SHP77 (cell line): ENCODE results near the gene KIAA0753.

ENCODE experiments used
- DNase-seq, 2 experiments: peaks; one replicate each; lab custom pipeline; 2025; lab: John Stamatoyannopoulos, UW

The KIAA0753 gene

GRCh38 chr17:6569370-6570285, 70.9 kb downstream of the KIAA0753 start:
- DNase-seq = no peak

DNA sequence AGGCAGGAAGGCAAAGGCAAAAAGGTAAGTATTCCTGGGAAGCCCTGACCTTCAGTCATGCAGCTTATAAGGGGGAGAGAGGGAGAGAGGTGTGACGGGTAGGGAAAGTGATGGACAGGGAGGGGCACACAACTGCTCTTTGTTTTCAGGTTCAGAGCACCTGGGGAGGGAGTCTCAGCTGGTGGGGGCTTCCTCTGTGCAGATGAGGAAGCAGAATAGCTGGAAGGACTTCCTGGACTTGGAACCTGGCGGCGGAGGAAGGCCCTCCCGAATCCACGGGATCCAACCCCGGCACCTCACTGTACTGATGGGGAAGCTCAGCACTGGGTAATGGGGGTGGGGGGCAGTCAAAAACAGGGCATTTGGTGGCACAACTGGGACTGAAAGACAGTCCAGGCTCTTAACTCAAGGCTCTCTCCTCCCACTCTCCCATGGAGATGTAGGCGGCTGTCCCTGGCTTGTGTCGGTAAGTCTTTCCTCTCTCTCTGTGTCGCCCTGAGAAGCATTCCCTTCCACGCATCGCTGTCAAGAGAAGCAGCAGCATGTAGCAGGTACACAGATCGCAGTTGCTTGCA, 72.2 kb downstream of the KIAA0753 start:
- no peak for DNase-seq

GRCh38 chr17:6567528-6568183, 72.9 kb downstream of the KIAA0753 start:
- no peak for DNase-seq

DNA sequence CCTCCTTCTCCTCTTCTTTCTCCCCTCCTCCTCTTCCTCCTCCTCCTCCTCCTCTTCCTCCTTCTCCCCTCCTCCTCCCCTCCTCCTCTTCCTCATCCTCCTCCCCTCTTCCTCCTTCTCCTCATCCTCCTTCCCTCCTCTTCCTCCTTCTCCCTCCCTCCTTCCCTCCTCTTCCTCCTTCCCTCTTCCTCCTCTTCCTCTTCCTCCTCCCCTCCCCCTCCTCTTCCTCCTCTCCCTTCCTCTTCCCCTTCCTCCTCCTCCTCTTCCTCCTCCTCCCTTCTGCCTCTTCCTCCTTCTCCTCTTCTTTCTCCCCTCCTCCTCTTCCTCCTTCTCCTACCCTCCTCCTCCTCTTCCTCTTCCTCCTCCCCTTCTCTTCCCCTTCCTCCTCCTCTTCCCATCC, 79.1 kb downstream of the KIAA0753 start:
- no peak for DNase-seq

GRCh38 chr17:6560496-6560895, 80.0 kb downstream of the KIAA0753 start:
- DNase-seq = no peak

DNA sequence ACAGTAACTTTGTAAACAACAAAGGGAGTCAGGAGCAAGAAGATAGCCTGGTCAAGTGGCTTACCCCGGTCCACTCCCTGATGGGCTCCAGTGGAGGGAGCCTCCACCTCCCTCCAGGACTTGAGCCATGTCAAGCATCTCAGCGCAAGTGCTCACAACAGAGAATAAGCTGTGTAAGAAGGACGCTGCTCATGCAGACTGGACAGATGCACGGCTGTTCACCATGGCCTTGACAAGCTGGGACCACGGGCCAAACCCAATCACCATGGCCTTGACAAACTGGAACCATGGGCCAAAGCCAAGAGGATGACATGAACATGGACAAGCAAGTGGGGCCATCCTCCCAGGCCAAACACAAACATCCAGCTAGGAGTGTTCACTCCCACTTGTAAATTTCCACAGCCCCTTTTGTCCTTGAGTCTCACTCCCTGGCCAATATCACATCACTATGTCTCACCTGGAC, 80.7 kb downstream of the KIAA0753 start:
- DNase-seq = no peak

GRCh38 chr17:6558932-6559752, 81.4 kb downstream of the KIAA0753 start:
- DNase-seq = no peak

- DNase-seq = no peak
Measured at GRCh38 chr17:6558276-6558675, 82.2 kb downstream of the KIAA0753 start.

DNA sequence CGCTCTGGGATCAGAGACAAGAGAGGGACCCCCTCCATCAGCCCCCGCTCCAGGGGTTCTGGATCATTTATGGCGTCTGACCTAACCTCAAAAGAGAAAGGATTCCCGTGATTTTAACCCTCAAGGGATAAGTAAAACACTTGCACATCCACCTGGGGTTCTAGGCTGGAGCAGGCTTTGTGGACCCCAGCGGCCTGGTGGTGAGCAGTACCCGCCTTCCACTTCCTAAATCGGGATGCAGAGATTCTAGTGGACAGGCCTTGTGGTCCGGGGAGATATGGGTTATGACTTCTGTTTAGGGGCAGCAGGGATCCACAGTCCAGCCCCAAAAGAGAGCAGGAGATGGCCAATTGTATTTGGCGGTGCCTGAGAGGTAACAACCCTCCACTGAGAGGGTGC, 83.5 kb downstream of the KIAA0753 start:
- DNase-seq = no peak

DNA sequence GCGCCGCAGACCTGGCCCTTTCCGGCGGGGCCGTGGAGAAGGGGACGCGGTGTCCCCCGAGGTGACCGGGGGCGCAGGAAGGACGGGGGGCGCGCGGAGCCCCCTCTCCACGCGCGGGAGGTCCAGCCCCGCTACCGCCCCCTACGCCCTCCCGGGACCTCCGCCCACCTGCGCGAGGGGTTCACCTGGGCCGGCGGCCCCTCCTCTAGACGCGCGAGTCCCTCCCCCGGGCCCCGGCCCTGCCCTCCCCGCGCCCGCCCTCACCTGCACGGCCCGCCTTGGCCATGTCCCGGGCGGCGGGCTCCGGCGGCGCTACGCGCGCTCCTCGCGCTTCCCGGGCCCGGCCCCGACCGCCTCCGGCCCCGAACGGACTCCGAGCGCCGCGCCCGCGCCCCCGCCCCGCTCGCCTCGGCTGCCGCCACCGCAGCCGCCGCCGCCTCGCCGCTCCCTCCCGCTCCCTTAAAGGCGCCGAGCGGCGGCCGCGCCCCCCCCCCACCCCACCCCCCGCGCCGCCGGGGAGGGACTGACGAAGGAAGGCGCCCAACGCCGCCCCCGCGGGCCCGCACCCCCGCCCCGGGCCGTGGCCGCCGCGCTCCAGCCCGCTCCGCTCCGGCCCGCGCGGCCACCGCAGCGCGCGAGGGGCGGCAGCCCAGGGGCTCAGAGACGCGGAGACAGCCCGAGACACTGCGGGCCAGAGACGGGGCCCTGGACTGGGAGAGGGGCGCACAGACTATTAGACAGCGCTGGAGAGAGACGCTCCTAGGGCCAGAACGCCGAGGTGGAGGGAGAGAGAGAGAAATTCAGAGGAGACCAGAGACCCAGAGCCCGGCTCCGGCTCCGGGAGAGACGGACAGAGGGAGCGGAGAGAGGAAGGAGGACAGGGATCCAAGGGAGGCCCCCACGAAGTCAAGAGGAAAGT, 84.1 kb downstream of the KIAA0753 start, which contains the start of gene PITPNM3:
Gene PITPNM3 (minus strand): TSS at position 435 of the 919 bp plus-strand sequence. CDS start 149 bp downstream, at position 286.
- no peak for DNase-seq

GRCh38 chr17:6555331-6556120, 85.0 kb downstream of the KIAA0753 start:
- DNase-seq = no peak

GRCh38 chr17:6554871-6555330, 85.6 kb downstream of the KIAA0753 start:
- no peak for DNase-seq

GRCh38 chr17:6554342-6554741, 86.2 kb downstream of the KIAA0753 start:
- no peak for DNase-seq

- DNase-seq = no peak
Measured at GRCh38 chr17:6551869-6552531, 88.5 kb downstream of the KIAA0753 start.

- DNase-seq = no peak
Measured at GRCh38 chr17:6551356-6551755, 89.2 kb downstream of the KIAA0753 start.

DNA sequence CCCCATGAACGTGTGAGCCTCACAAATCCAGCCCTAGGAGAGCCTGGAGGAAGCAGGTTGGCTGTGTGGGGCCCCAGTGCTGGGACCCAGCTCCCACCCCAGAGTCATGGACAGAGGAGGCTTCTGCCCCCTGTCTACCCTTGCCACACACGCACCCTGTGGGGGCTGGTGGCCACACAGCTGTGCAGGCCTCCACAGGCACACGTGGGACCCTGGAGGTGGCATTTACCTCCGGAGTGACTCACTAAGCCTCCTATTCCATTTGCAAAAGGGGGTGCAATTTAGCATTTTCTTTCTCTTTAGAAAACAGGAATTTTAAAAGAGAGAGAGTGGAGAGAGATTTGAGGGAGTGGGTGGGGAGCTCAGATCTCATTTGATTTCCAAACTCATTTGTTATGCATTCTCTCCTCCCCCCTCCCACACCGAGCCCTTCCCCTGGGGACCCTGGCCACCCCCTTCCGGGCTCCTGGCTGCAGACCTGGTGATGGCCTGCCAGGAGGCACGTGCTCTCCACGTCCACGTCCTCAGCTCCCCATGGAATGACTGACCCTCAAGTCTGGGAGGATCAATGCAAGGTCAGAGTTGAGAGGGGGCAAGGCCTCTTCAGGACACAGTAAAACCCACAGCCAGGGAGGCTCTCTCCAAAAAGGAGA, 91.0 kb downstream of the KIAA0753 start:
- DNase-seq = no peak

DNA sequence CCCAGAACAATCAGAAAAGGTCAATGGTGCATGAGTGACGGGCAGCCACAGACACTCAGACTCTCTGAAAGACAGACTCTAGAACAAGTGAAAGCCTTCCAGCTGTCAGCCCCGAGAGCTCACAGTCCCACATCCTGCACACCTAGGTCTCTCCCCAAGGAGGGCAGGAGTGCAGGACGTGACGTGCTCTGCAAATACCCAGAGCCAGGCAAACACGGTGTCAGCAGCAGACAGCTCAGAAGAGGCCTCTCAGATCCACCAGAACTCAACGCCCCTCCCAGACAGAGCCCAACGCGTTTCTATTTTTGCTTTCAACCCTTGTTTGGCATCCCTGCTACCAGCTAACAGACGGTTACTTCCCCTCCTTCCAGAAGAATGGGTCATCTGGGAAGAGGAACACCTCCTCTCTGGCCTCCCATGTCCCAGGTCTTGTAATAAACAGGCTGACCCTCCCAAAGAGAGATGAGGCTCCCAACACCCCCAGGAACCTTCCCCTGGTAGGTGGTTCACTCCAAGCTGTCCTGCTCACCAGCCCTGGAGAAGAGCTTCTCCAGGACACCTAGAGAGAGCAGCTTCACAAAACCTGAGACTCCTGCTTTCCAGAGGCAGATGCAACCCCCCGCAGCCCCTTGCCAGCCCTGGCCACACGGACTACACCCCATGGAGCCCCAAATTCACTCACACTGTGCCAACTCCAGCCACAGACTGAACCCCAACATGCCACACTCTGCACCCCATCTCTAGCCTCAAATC, 91.8 kb downstream of the KIAA0753 start:
- peak in 1 of 2 experiments; percentile 50 for DNase-seq

DNA sequence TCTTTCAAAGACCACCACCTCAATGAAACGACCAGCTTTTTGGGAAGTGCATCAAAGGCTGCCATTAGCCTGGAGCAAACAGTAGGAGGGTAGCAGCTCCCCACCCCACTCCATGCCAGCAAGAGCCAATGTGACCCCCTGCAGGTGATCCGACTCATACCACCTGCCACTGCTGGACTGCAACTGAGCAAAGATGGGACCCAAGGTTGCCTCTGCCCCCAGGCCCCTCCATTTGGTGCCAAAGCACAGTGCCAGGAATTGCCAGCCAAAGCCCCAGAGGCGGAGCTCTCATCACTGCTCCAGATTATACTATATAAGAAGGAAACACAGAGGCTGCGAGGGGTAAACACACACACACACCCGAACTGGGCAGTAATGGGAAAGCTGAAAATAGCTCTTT, 92.5 kb downstream of the KIAA0753 start:
- no peak for DNase-seq
